ENCODE results near the gene AATF. TPM values are rescaled to one million over a fixed set of nuclear protein-coding genes. Genes with fewer than 3 reads are reported as not detected.

AATF gene
- total and polyA plus RNA-seq, 2 of the 8 experiments (the other 6 are each of a cell fraction or from before 2014, with no cell fraction given), result 20.1 to 62.8 TPM

GRCh38 chr17:36911001-36911400, 37.8 kb upstream of the AATF start:
- Histone ChIP-seq H2BK5ac (ENCODE audit: low read depth, low read length) (no peak overlapping the region), H3K18ac (ENCODE audit: extremely low read depth, low read length) (no peak overlapping the region), H3K9me3 (ENCODE audit: insufficient read depth in 2 of 2, low read depth in 1 of 2, low read length in 1 of 2) (no peaks in the 10 kb centered on the region), H3K23ac (ENCODE audit: insufficient read length) (no peak overlapping the region), H3K4me1 (replicated peaks in 1 of 4; ENCODE audit: control insufficient read depth in 3 of 4, insufficient read depth in 4 of 4, low read length in 3 of 4) (no peaks in the 10 kb centered on the region; a peak in 1 of 7 replicates), H3K23me2 (ENCODE audit: low read depth, low read length) (no peaks in the 10 kb centered on the region), H3K4me3 (ENCODE audit: extremely low read depth in 1 of 4, insufficient read depth in 2 of 4, low read depth in 3 of 4, low read length in 4 of 4) (no peak overlapping the region), H3K4ac (replicated peaks; ENCODE audit: insufficient read length, low read depth, low read length) (no peak overlapping the region), H3K79me2 (ENCODE audit: control insufficient read depth in 1 of 2, insufficient read depth in 2 of 2, low read length in 2 of 2) (no peaks in the 10 kb centered on the region), H2BK12ac (ENCODE audit: low read depth, low read length) (no peak overlapping the region), H3K79me1 (ENCODE audit: low read depth, low read length) (no peaks in the 10 kb centered on the region), H2BK15ac (ENCODE audit: low read length) (no peak overlapping the region), H4K5ac (ENCODE audit: insufficient read length, low read depth, low read length) (no peak overlapping the region), H4K91ac (replicated peaks; ENCODE audit: insufficient read length, low read length) (no peak overlapping the region), H2BK120ac (replicated peaks; ENCODE audit: low read depth, low read length) (no peak overlapping the region), H4K8ac (ENCODE audit: extremely low read depth, insufficient read depth, low read length) (no peak overlapping the region), H2AK5ac (ENCODE audit: low read depth, low read length) (no peak overlapping the region), H3K14ac (ENCODE audit: insufficient read length) (no peak overlapping the region), H3K27ac (ENCODE audit: low read depth, low read length) (no peak overlapping the region), H2BK20ac (ENCODE audit: low read length) (no peak overlapping the region), H3K9ac (replicated peaks in 1 of 4; ENCODE audit: extremely low read depth in 1 of 4, low read depth in 3 of 4, low read length in 3 of 4) (no peak overlapping the region), H4K20me1 (replicated peaks in 1 of 2; ENCODE audit: control insufficient read depth in 1 of 2, insufficient read depth in 2 of 2, low read length in 2 of 2) (no peaks in the 10 kb centered on the region), H3K4me2 (ENCODE audit: insufficient read depth in 1 of 2, low read depth in 2 of 2, low read length in 2 of 2) (no peak overlapping the region), H3K56ac (replicated peaks; ENCODE audit: insufficient read length, low read depth, low read length) (no peak overlapping the region), H3K27me3 (replicated peaks in 1 of 4; ENCODE audit: control insufficient read depth in 3 of 4, extremely low read depth in 1 of 4, insufficient read depth in 3 of 4, low read length in 3 of 4) (no peaks in the 10 kb centered on the region), H2AFZ (ENCODE audit: low read length) (no peak overlapping the region), H3K36me3 (ENCODE audit: control insufficient read depth in 2 of 4, insufficient read depth in 4 of 4, low read length in 3 of 4) (no peaks in the 10 kb centered on the region; a peak in 1 of 8 replicates)
- 84% methylated on average over 3 of the region's 3 CpGs; no CpG with 5 or more reads in 1 of the 2 experiments for WGBS, 2 experiments (ENCODE audit: extremely low coverage in 1 of 2, insufficient coverage in 1 of 2, insufficient read length in 1 of 2, insufficient replicate concordance in 2 of 2, low coverage in 1 of 2, low lambda C conversion rate in 2 of 2, missing lambda C conversion rate in 1 of 2)
- TF ChIP-seq RXRA (IDR thresholded peaks at IDR 0.05; ENCODE audit: insufficient read depth, low read depth, low read length), result no peak
- ChIA-PET POLR2A (ENCODE audit: partially characterized antibody) (no interaction called here), CTCF (ENCODE audit: partially characterized antibody) (no interaction called here)
- FAIRE-seq (no peak), DNase-seq (ENCODE audit: low read depth in 1 of 2, low spot score in 2 of 2) (no peak)

All from H1 (cell line).